GM12874 (cell line): ENCODE measurements around the gene KDM7A.

Experiments used
- CTCF ChIP-seq: IDR thresholded peaks from 2 replicates; pipeline ENCODE4 v1.5.1; 2011; ENCODE audit warnings: low read depth, mild to moderate bottlenecking, control low read depth, low read length, moderate library complexity; ENCODE audit not compliant: insufficient read depth

Gene KDM7A

DNA sequence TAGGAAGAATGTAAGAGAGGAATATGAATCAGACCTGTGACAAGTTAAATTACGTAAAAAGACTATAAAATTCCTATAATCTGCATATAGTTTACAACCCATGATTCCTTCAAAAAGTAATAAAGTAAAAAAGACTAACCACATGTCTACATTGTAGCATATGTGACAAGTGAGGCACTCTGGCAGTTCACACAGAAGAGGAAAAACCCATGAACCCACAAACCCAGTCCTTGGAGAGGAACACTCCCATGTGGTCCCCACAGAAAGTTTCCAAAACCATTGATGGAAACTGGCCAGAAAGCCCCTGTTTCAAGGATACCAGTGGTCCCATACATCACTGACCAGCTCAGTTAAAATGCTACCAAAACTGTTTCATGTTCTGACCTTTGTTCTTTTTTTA is 15.7 kb downstream of the KDM7A start:
- no peak for TF ChIP-seq CTCF

GRCh38 chr7:140160308-140160707 is 16.5 kb downstream of the KDM7A start:
- no peak for TF ChIP-seq CTCF

DNA sequence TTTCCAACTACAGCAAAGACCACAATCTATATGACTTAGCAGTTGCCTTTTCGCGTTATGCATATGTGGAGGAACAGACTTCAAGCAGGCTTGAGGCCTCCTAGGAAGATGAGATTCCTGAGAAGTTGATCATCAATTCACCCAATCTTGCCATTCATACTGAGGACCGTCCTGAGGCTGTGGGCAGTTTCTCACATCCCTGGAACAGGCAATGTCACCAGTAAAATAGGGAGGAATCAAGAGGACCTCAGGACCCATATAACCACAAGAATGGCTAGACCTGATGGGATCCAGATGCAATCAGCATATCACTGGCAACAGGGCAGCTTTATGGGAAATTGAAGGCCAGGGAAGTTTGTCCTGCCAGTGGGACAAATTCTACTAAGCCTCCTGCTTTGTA is 17.3 kb downstream of the KDM7A start:
- TF ChIP-seq CTCF = no peak

DNA sequence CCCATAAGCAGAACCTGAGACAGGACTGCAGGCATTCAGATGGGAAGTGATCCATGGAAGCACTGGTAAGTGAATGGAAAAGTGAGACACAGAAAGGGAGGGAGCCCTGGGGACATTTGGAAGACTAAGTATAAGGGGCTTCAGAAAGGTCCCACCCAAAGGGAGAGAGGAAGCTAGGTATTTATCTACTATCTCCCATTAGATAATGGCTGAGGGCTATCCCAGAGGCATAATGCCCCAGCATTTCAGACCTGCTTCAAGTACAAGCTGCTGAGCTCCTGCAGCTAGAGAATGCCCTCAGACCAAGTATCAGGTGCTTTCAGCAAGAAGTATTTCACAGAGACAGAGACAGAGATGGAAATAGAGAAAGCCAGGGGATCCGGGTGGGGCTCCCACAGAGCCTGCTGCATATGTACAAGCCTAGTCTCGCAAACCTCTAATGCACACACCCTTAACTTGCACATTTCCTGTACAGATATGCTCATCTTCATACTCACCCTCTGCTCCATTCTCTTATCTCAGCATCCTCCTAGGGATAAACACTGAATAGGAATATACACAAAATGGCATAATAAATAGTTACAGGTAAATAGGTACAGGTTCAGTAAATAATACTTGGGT is 20.2 kb downstream of the KDM7A start:
- no peak for TF ChIP-seq CTCF

GRCh38 chr7:140155428-140155827 is 21.4 kb downstream of the KDM7A start:
- TF ChIP-seq CTCF = no peak

DNA sequence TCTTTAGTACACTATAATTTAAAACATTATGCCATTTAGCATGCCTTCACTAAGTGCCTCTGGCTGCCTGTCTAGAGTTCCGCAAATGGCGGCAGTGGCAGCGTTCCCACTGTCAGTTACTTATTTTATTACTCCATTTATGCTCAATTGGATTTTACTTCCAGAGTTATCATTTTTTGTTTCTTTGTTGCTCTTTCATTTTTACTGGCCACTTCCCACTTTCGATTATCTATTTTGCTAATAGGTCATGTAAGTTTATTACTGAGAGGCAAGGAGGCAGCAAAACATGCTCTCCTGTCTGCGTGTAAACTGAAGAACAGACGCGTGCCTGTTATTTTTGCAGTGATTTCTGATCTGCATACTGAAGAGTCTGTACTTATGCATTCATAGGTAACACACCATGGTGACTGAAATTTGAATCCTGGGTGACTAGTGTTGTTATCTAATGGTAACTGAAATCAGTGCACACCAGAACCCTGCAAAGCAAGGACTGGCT is 23.1 kb downstream of the KDM7A start:
- TF ChIP-seq CTCF = no peak

- no peak for TF ChIP-seq CTCF
Observed at GRCh38 chr7:140146574-140146973, 30.2 kb downstream of the KDM7A start.
